Measurements from ENCODE around the gene TAF4. TPM values are rescaled to one million over a fixed set of nuclear protein-coding genes. Genes with fewer than 3 reads are reported as not detected.

The TAF4 gene
- total RNA-seq, 4 donors from 2014 or later, result 7.7 to 16.0 (median 10.7) TPM

GRCh38 chr20:61965606-61966491, 99.8 kb downstream of the TAF4 start:
- no peak for TF ChIP-seq CTCF (IDR thresholded peaks at IDR 0.05; ENCODE audit: low read depth)

- TF ChIP-seq CTCF (IDR thresholded peaks at IDR 0.05; ENCODE audit: low read depth), result no peak
These were observed 100.7 kb downstream of the TAF4 start for GRCh38 chr20:61964675-61965605.

- TF ChIP-seq CTCF (IDR thresholded peaks at IDR 0.05; ENCODE audit: low read depth), result no peak
These were observed 101.6 kb downstream of the TAF4 start for GRCh38 chr20:61963885-61964674.

- TF ChIP-seq CTCF (IDR thresholded peaks at IDR 0.05; ENCODE audit: low read depth), result no peak
These were observed 102.5 kb downstream of the TAF4 start for GRCh38 chr20:61963149-61963548.

- TF ChIP-seq CTCF (IDR thresholded peaks at IDR 0.05; ENCODE audit: low read depth), result no peak
These were observed 104.8 kb downstream of the TAF4 start for GRCh38 chr20:61960836-61961235.

GRCh38 chr20:61958773-61959700, 106.6 kb downstream of the TAF4 start:
- no peak for TF ChIP-seq CTCF (IDR thresholded peaks at IDR 0.05; ENCODE audit: low read depth)
